ENCODE measurements around the gene GPHN.
A peak's percentile ranks its signal among the peaks of the same experiment; 100 is the strongest.

GPHN gene

GRCh38 chr14:66975251-66975650 lies 467.3 kb downstream of the GPHN start:
- no peak for DNase-seq

DNA sequence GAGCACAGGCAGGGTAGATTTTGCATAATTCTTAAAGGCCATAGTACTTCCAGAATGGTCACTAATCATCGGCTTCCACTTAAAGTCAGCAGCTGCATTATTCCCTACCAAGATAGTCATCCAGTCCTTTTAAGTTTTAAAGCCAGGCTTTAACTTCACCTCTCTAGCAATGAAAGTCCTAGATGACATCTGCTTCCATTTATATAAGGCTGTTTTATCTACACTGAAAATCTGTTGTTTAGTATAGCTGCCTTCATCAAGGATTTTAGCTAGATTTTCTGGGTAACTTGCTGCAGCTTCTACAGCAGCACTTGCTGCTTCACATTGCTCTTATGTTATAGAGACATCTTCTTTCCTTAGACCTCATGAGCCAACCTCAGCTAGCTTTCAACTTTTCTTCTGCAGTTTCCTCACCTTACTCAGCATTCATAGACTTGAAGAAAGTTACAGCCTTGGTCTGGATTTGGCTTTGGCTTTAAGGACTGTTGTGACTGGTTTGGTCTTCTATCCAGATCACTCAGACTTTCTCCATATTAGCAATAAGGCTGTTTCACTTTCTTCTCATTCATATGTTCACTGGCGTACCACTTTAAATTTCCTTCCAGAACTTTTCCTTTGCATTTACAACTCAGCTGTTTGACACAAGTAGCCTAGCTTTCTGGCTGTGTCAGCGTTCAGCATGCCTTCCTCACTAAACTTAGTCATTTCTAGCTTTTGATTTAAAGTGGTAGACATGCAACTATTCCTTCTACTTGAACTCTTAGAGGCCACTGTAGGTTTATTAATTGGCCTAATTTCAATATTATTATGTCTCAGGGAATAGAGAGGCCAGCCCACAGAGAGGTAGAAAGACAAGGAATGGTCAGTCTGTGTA lies 471.4 kb downstream of the GPHN start:
- DNase-seq = no peak

GRCh38 chr14:66982247-66982646 lies 474.3 kb downstream of the GPHN start:
- DNase-seq = no peak

GRCh38 chr14:66992776-66993175 lies 484.8 kb downstream of the GPHN start:
- DNase-seq = no peak

GRCh38 chr14:66993512-66993911 lies 485.6 kb downstream of the GPHN start:
- no peak for DNase-seq

DNA sequence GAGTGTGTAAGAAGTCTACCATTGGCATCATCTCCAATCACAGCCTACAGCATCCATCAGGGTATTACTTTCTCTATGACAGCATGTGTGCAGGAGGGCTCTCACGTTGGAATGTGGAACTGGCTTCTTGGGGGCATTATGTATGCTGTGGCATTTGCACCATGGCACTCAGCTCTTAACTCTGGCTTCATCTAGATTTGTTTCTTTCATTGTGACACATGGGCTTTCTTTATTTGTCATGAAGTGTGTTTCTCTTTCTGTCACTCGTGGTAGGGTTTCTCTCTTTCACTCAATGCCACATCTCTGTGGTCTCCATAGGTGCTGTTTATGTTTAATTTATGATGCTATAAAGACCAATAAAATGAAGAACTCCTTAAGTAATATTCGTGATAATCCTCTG lies 490.1 kb downstream of the GPHN start:
- DNase-seq = no peak

DNA sequence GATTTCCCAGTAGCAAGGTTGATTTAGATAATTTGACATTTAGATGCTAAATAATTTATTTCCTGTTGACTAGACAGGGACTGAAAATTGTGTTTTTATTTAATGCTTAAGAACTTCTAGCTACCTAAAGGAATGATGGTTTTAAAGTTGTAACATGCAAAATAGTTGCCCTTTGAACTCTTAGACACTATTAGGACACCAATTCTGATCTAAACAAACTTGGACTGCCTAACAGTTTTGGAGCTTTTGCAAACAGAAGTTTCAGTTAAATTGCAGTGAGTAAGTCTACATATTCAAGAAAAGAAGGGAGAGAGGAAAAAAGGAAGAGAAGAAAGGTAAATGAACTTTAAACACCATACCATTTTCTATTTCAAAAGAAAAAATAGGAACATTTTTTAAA lies 492.0 kb downstream of the GPHN start:
- no peak for DNase-seq

GRCh38 chr14:67002994-67003753 lies 495.2 kb downstream of the GPHN start:
- no peak for DNase-seq

DNA sequence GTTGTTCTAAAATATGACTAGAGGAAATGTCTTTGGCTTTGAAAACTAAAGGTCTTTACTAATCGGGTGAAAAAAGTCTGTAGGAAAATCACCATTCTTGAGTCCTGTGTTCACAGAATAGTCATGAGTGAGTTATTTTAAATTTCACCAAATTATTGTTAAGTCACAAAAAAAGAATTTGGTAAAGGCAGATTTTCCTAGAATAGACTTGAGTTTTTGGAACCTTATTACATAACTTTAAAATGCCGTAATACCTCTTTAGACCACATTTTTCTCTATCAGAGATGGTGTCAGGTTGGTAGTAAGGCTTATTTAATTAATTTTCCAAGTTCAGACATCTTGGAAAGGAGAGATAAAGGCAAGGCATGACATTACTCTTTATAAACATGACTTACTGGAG lies 496.6 kb downstream of the GPHN start:
- DNase-seq = no peak

GRCh38 chr14:67010602-67011001 lies 502.7 kb downstream of the GPHN start:
- no peak for DNase-seq

DNA sequence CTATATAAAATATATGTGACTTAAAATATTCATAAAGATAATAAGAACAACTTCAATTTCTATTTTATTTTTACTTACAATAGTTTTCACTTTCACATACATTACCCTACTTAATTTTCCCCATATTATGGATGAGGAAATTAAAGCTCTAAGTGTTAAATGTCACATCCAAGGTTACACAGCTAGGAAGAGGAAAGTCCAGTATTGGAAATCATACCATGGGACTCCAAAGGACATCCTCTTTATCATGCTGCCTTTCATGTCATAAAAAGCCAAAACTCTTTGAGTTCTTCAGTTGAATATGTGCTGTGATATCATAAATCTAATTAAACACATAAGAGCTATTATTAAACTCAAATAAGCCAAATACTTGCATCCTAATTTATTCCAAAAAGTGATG lies 508.9 kb downstream of the GPHN start:
- no peak for DNase-seq

GRCh38 chr14:67018720-67019119 lies 510.8 kb downstream of the GPHN start:
- DNase-seq = no peak

- no peak for DNase-seq
Measured at GRCh38 chr14:67019796-67020195, 511.8 kb downstream of the GPHN start.

- no peak for DNase-seq
Measured at GRCh38 chr14:67031920-67032774, 524.2 kb downstream of the GPHN start.

- DNase-seq = no peak
Measured at GRCh38 chr14:67045440-67045839, 537.5 kb downstream of the GPHN start.

GRCh38 chr14:67050896-67051295 lies 542.9 kb downstream of the GPHN start:
- no peak for DNase-seq

DNA sequence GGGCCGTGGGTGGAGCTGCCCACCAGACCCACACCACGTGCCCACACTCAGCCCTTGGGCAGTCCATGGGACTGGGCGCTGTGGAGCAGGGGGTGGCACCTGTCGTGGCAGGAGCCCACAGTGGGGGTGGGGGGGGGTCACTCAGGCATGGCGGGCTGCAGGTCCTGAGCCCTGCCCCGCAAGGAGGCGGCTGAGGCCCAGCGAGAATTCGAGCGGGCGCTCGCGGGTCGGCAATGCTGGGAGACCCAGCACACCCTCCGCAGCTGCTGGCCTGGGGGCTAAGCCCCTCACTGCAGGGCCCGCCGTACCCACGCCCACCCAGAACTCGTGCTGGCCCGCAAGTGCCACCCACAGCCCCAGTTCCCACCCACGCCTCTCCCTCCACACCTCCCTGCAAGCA lies 548.7 kb downstream of the GPHN start:
- DNase-seq = no peak

- DNase-seq = no peak
Measured at GRCh38 chr14:67059596-67059995, 551.6 kb downstream of the GPHN start.

DNA sequence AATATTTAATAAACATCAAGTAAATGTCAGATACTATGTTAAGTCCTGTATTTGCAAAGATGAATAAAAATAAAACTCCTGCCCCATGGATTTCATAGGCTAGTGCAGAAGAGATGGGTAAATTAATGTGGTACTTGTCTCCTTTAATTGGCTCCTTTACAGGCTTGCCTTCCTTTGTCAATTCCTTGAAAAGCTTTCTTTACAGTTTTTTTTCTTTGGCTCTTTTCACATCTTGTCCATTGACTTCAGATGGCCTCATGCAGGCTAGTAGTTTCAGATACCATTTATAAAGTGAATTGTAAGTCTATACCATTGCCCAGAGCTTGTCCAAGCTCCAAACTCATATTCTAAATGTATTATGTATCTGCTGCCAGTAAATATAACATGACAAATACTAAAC lies 552.6 kb downstream of the GPHN start:
- DNase-seq = no peak

DNA sequence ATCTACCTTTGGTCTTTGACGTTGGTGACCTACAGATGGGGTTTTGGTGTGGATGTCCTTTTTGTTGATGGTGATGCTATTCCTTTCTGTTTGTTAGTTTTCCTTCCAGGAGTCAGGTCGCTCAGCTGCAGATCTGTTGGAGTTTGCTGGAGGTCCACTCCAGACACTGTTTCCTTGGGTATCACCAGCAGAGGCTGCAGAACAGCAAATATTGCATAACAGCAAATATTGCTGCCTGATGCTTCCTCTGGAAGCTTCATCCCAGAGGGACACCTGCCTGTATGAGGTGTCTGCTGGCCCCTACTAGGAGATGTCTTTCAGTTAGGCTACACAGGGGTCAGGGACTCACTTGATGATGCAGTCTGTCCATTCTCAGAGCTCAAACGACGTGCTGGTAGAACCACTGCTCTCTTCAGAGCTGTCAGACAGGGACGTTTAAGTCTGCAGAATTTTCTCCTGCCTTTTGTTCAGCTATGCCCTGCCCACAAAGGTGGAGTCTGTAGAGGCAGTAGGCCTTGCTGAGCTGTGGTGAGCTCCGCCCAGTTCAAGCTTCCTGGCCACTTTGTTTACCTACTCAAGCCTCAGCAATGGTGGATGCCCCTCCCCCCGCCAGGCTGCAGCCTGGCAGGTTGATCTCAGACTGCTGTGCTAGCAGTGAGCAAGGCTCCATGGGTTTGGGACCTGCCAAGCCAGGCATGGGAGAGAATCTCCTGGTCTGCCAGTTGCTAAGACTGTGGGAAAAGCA lies 559.3 kb downstream of the GPHN start:
- peak; percentile 9 for DNase-seq

GRCh38 chr14:67068251-67068650 lies 560.3 kb downstream of the GPHN start:
- no peak for DNase-seq

DNA sequence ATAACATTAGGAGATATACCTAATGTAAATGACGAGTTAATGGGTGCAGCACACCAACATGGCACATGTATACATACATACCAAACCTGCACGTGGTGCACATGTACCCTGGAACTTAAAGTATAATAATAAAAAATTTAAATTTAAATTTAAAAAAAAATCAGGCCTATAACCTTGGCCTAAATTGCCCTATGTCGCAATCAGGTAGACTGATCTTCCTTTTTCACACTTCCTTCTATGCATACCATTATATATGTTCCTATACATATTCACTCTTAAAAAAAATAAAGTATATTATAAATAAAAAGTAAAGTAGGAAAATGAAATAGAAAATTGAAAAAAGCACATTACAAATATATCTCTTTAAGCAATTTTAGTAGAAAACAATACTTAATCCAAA lies 563.6 kb downstream of the GPHN start:
- DNase-seq = no peak

GRCh38 chr14:67077921-67078320 lies 570.0 kb downstream of the GPHN start:
- DNase-seq = no peak

Data from CD4-positive, alpha-beta T cell treated with Interleukin-21 for 1 hour (primary cell).